AG08395 (cell line): ENCODE data around the gene GNL3.

Experiments used
- DNase-seq: peaks from one replicate; pipeline ENCODE4 v3.0.0; 2012; ENCODE audit warnings: mixed read lengths, low spot score

The GNL3 gene

GRCh38 chr3:52688266-52688665 is 2.4 kb downstream of the GNL3 start:
- DNase-seq = no peak

- DNase-seq = no peak
Observed at GRCh38 chr3:52689151-52689550, 3.3 kb downstream of the GNL3 start.

- DNase-seq = no peak
Observed at GRCh38 chr3:52690560-52690959, 4.7 kb downstream of the GNL3 start.

- peak; percentile 11 for DNase-seq
Observed at GRCh38 chr3:52693071-52693470, 7.2 kb downstream of the GNL3 start.

GRCh38 chr3:52694528-52695189 is 8.8 kb downstream of the GNL3 start:
- no peak for DNase-seq

GRCh38 chr3:52695798-52696671 is 10.2 kb downstream of the GNL3 start:
- no peak for DNase-seq

GRCh38 chr3:52696830-52697631 is 11.2 kb downstream of the GNL3 start:
- no peak for DNase-seq

GRCh38 chr3:52697632-52697965 is 11.8 kb downstream of the GNL3 start:
- no peak for DNase-seq

GRCh38 chr3:52703341-52703740 is 17.5 kb downstream of the GNL3 start:
- DNase-seq = no peak

GRCh38 chr3:52704611-52705437 is 19.0 kb downstream of the GNL3 start:
- peak; percentile 58 for DNase-seq

- DNase-seq = no peak
Observed at GRCh38 chr3:52705438-52705687, 19.5 kb downstream of the GNL3 start.

GRCh38 chr3:52705688-52706686 is 20.2 kb downstream of the GNL3 start, which contains the start of the genes GLT8D1 and SPCS1:
Gene GLT8D1, minus strand, starts transcription at chr3:52705791. Its CDS starts 5,331 bp downstream, at chr3:52700460.
Gene SPCS1, plus strand, starts transcription at chr3:52706106. Its CDS starts 141 bp downstream, at chr3:52706247.
- DNase-seq = peak; percentile 92

- no peak for DNase-seq
Observed at GRCh38 chr3:52707585-52707984, 21.8 kb downstream of the GNL3 start.

GRCh38 chr3:52710512-52710911 is 24.7 kb downstream of the GNL3 start:
- no peak for DNase-seq

GRCh38 chr3:52712291-52713212 is 26.7 kb downstream of the GNL3 start:
- no peak for DNase-seq

GRCh38 chr3:52714335-52715302 is 28.8 kb downstream of the GNL3 start:
- DNase-seq = no peak

GRCh38 chr3:52715714-52716305 is 30.0 kb downstream of the GNL3 start:
- no peak for DNase-seq

- DNase-seq = no peak
Observed at GRCh38 chr3:52719618-52720017, 33.8 kb downstream of the GNL3 start.
